GM12891 (cell line): ENCODE results near the gene AXIN1.

Experiments
- POLR2A ChIP-seq: IDR thresholded peaks from 2 replicates; pipeline ENCODE4 v1.6.1; 2011; ENCODE audit warnings: low read depth, low read length, control low read depth
- POLR2AphosphoS5 ChIP-seq: IDR thresholded peaks from 2 replicates; pipeline ENCODE4 v1.6.1; 2011; ENCODE audit warnings: low read depth, low read length, control low read depth
- TAF1 ChIP-seq: IDR thresholded peaks from 2 replicates; pipeline ENCODE4 v1.6.1; 2011; ENCODE audit warnings: low read depth, low read length, control low read depth

DNA sequence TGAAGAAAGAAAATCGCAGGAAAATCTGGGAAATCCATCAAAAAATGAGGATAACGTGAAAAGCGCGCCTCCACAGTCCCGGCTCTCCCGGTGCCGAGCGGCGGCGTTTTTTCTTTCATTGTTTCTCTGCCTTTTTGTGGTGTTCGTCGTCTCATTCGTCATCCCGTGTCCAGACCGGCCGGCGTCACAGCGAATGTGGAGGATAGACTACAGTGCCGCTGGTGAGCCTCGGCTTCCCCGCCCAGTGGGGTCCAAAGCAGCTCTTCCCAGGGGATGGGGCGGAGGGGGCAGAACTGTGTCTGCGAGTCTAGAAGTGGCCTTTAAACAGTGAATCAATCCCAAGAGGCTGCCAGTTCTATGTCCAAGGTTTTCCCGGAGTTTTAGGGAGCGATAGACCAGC is 98.1 kb downstream of the AXIN1 start:
- no peak for TF ChIP-seq POLR2AphosphoS5
- TF ChIP-seq POLR2A = no peak
- no peak for TF ChIP-seq TAF1
